K562 (cell line): ENCODE results near the gene MAPK4. TPM values are rescaled to one million over a fixed set of nuclear protein-coding genes. Genes with fewer than 3 reads are reported as not detected.

Experiments used
- ATAC-seq: fragments of 200-7000 bp; cut with Tn5 transposase; 3 replicates; pipeline ENCODE4 v1.9.1; 2020; ENCODE audit warnings: moderate library complexity
- BruUV-seq: library from RNA; stranded (reverse); fragments of 400-500 nt; replicated peaks from 2 replicates; lab custom pipeline; 2021; lab: Mats Ljungman, UMichigan
- CTCF ChIA-PET: fragments of 300-600 bp; formaldehyde crosslinking; extraction: SDS; loops from one replicate; lab custom pipeline; 2021; ENCODE audit warnings: low intra/inter-chr PET ratio; lab: Yijun Ruan, JAX
- POLR2A ChIA-PET: fragments of 300-600, 350-650 bp; sonication (Branson Sonifier 250); formaldehyde crosslinking; extraction: SDS; loops from one replicate; lab custom pipeline; 2021; ENCODE audit warnings: antibody characterized with exemption, inconsistent platforms; lab: Yijun Ruan, JAX
- DNase-seq, 4 experiments: peaks; one replicate each; pipeline versions ENCODE4 v3.0.0 to v3.0.0-alpha.2; 2011 to 2018; ENCODE audit warnings: low spot score in 3 of 4, mixed read lengths in 3 of 4; ENCODE audit errors: extremely low read depth in 1 of 4
- FAIRE-seq: peaks from 2 replicates; lab custom pipeline; 2011; peaks lifted over from hg19 to GRCh38; lab: Jason Lieb, UNC
- H2AFZ ChIP-seq: 2 replicates; pipeline ENCODE4 v1.6.0; 2011; ENCODE audit warnings: low read depth, low read length, control low read depth, inconsistent platforms
- H3K27ac ChIP-seq: fragments of 200-600 bp; 3 replicates; pipeline ENCODE4 v1.8.0; 2011; ENCODE audit warnings: low read depth, mild to moderate bottlenecking, control low read depth, inconsistent platforms, low read length, moderate library complexity, mixed read lengths; ENCODE audit errors: extremely low read depth
- H3K27me3 ChIP-seq, 2 experiments: fragments of 300-600 bp in 1 of 2; 2 replicates in 1 of 2; 3 replicates in 1 of 2; pipeline versions ENCODE4 v1.6.0 to v1.8.0; 2011; ENCODE audit warnings: inconsistent platforms in 2 of 2, low read length in 2 of 2, mild to moderate bottlenecking in 1 of 2, mixed read lengths in 1 of 2, moderate library complexity in 1 of 2; ENCODE audit not compliant: control insufficient read depth in 2 of 2, insufficient read depth in 2 of 2
- H3K36me3 ChIP-seq: fragments of 300-600 bp; 3 replicates; pipeline ENCODE4 v1.8.0; 2011; ENCODE audit warnings: mild to moderate bottlenecking, low read length, inconsistent platforms; ENCODE audit not compliant: control insufficient read depth, insufficient read depth
- H3K4me1 ChIP-seq, 2 experiments: fragments of 200-600 bp in 1 of 2; replicated peaks in 1 of 2; 2 replicates in 1 of 2; 3 replicates in 1 of 2; pipeline versions ENCODE4 v1.5.1 to v1.8.0; 2011; ENCODE audit warnings: inconsistent platforms in 2 of 2, low read length in 2 of 2, mild to moderate bottlenecking in 1 of 2, mixed read lengths in 1 of 2, moderate library complexity in 1 of 2; ENCODE audit not compliant: control insufficient read depth in 2 of 2, insufficient read depth in 2 of 2
- H3K4me2 ChIP-seq: 2 replicates; pipeline ENCODE4 v1.6.1; 2011; ENCODE audit warnings: low read length, control low read depth, inconsistent platforms, mixed read lengths; ENCODE audit not compliant: insufficient read depth
- H3K4me3 ChIP-seq: fragments of 200-600 bp; sonication (generic), shearing (Covaris generic); 2 replicates; pipeline ENCODE4 v1.5.1; 2016; ENCODE audit warnings: control low read depth, inconsistent platforms
- H3K79me2 ChIP-seq: fragments of 200-600 bp; 3 replicates; pipeline ENCODE4 v1.8.0; 2011; ENCODE audit warnings: low read length, inconsistent platforms; ENCODE audit not compliant: control insufficient read depth, insufficient read depth
- H3K9ac ChIP-seq, 2 experiments: 2 replicates each; pipeline versions ENCODE4 v1.6.0 to v1.6.1; 2011; ENCODE audit warnings: low read depth in 2 of 2, low read length in 2 of 2, control low read depth in 1 of 2, inconsistent platforms in 1 of 2, mild to moderate bottlenecking in 1 of 2, mixed read lengths in 1 of 2; ENCODE audit not compliant: insufficient read depth in 1 of 2
- H3K9me1 ChIP-seq: one replicate; pipeline ENCODE4 v1.6.0; 2011; ENCODE audit warnings: inconsistent platforms, mild to moderate bottlenecking, low read length, moderate library complexity; ENCODE audit not compliant: control insufficient read depth, insufficient read depth
- H3K9me3 ChIP-seq: replicated peaks from 2 replicates; pipeline ENCODE4 v1.5.1; 2011; ENCODE audit warnings: low read depth, low read length, inconsistent platforms; ENCODE audit not compliant: control insufficient read depth, insufficient read depth
- H4K20me1 ChIP-seq: replicated peaks from 2 replicates; pipeline ENCODE4 v1.6.1; 2011; ENCODE audit warnings: low read length, inconsistent platforms, mixed read lengths; ENCODE audit not compliant: control insufficient read depth, insufficient read depth
- CCAR2 ChIP-seq: fragments of 200-400 bp; formaldehyde crosslinking; IDR thresholded peaks from 2 replicates; pipeline ENCODE4 v1.6.1; 2017; ENCODE audit warnings: mild to moderate bottlenecking, low read depth, low read length
- CHD1 ChIP-seq: fragments of 200-600 bp; sonication (generic); IDR thresholded peaks from one replicate; pipeline ENCODE4 v1.6.1; 2012; ENCODE audit warnings: mild to moderate bottlenecking, moderate library complexity, low read length, inconsistent platforms
- CUX1 ChIP-seq: fragments of 200-800 bp; sonication (Bioruptor generic); IDR thresholded peaks from 2 replicates; pipeline ENCODE4 v1.6.1; 2016; ENCODE audit warnings: missing genetic modification characterization, missing compliant biosample characterization
- DMBX1 ChIP-seq: fragments of 250-450 bp; sonication (Bioruptor Pico); IDR thresholded peaks from 2 replicates; pipeline ENCODE4 v1.8.0; 2022; ENCODE audit warnings: inconsistent platforms, mild to moderate bottlenecking, moderate library complexity, borderline replicate concordance
- HIVEP1 ChIP-seq: fragments of 250-450 bp; sonication (Bioruptor Pico); IDR thresholded peaks from 2 replicates; pipeline ENCODE4 v1.4.0; 2020; ENCODE audit warnings: mild to moderate bottlenecking
- HLTF ChIP-seq: fragments of 450-650 bp; IDR thresholded peaks from 2 replicates; pipeline ENCODE4 v1.6.1; 2016
- MAFK ChIP-seq: IDR thresholded peaks from 2 replicates; pipeline ENCODE4 v1.6.1; 2011; ENCODE audit warnings: low read length, improper control_type of control experiment
- MECOM ChIP-seq: fragments of 250-450 bp; sonication (Bioruptor Pico); IDR thresholded peaks from 2 replicates; pipeline ENCODE4 v1.8.0; 2022; ENCODE audit warnings: inconsistent platforms
- NRF1 ChIP-seq, 2 experiments: fragments of 450-650 bp; IDR thresholded peaks in 1 of 2; conservative IDR thresholded peaks in 1 of 2; 2 replicates each; pipeline ENCODE4 v1.6.1; 2014; ENCODE audit warnings: mild to moderate bottlenecking in 2 of 2
- OTX1 ChIP-seq: fragments of 450-650 bp; formaldehyde crosslinking; IDR thresholded peaks from 2 replicates; pipeline ENCODE4 v1.4.0; 2022; ENCODE audit warnings: mild to moderate bottlenecking
- SMC3 ChIP-seq: conservative IDR thresholded peaks from 2 replicates; pipeline ENCODE4 v1.6.1; 2011; ENCODE audit warnings: low read depth, low read length, improper control_type of control experiment; ENCODE audit not compliant: insufficient read depth
- TEAD1 ChIP-seq, 2 experiments: fragments of 450-650 bp in 1 of 2; sonication (generic) in 1 of 2; formaldehyde crosslinking; IDR thresholded peaks; 2 replicates each; pipeline versions ENCODE4 v1.4.0 to v1.8.0; 2020 to 2022; ENCODE audit warnings: mild to moderate bottlenecking in 2 of 2, missing genetic modification reagents in 1 of 2
- THAP12 ChIP-seq: fragments of 250-450 bp; sonication (Bioruptor Pico); IDR thresholded peaks from 2 replicates; pipeline ENCODE4 v1.9.0; 2021; ENCODE audit warnings: mild to moderate bottlenecking, inconsistent platforms
- USF2 ChIP-seq: sonication (generic); formaldehyde crosslinking; IDR thresholded peaks from 2 replicates; pipeline ENCODE4 v1.5.0; 2020; ENCODE audit warnings: missing genetic modification reagents
- ZNF174 ChIP-seq: fragments of 250-450 bp; sonication (Bioruptor Pico); IDR thresholded peaks from 2 replicates; pipeline ENCODE4 v1.4.0; 2020; ENCODE audit warnings: mild to moderate bottlenecking
- WGBS: fragments of 100-300 bp; shearing (Covaris generic); methylation state at CpG from one replicate; pipeline ENCODE4 v1.1.6; 2016; ENCODE audit warnings: low coverage, mixed read lengths; ENCODE audit not compliant: insufficient coverage; ENCODE audit errors: missing lambda C conversion rate; 5-methylcytosine and 5-hydroxymethylcytosine counted together
- in situ Hi-C: fragments of 300-500 bp; cut with MboI; formaldehyde crosslinking; loops from 4 replicates; pipeline ENCODE4 v1.15.0; 2018; ENCODE audit warnings: inconsistent platforms, mixed read lengths
- intact Hi-C: fragments of 100-400 bp; cut with micrococcal nuclease; formaldehyde crosslinking; loops from 2 replicates; pipeline ENCODE4 v1.14.2; 2022
- polyA plus RNA-seq, 8 experiments: library from polyadenylated mRNA; depleted of rRNA in 4 of 8; stranded (reverse) in 5 of 8; unstranded in 3 of 8; fragments of >200 nt; fragmentation: Nextera tagmentation in 2 of 8; fragmentation: Illumina TruSeq in 1 of 8; extraction: Ambion mirVana in 2 of 8; extraction: Trizol in 1 of 8; gene quantifications; 2 replicates each; pipeline versions ENCODE4 v1.2.1 to v1.2.3, GENCODE V29; 2011 to 2014; ENCODE audit warnings: inconsistent platforms in 1 of 8, missing spikeins in 1 of 8
- total RNA-seq, 7 experiments: library from RNA; depleted of rRNA in 6 of 7; stranded (reverse); fragments of >200 nt in 6 of 7; fragmentation: Illumina TruSeq in 2 of 7; extraction: Trizol in 2 of 7; gene quantifications; 2 replicates each; pipeline versions ENCODE4 v1.2.1 to v1.2.3, GENCODE V29; 2011 to 2021; ENCODE audit warnings: low replicate concordance in 1 of 7

Gene MAPK4
- total and polyA plus RNA-seq, 9 of the 15 experiments (the other 6 are each of a cell fraction or from before 2014, with no cell fraction given): not detected

- TF ChIP-seq CUX1 (CRISPR knock-in tag) (no peak), USF2 (CRISPR knock-in tag) (no peak), DMBX1 (no peak), ZNF174 (CRISPR knock-in tag) (no peak), MAFK (no peak)
These were observed 174.5 kb downstream of the MAPK4 start (continued) for GRCh38 chr18:50734342-50734741.

GRCh38 chr18:50734886-50735285 lies 175.0 kb downstream of the MAPK4 start:
- Histone ChIP-seq H3K4me1 (no peaks in the 10 kb centered on the region; a peak in 1 of 5 replicates), H4K20me1 (no peaks in the 10 kb centered on the region), H3K36me3 (no peaks in the 10 kb centered on the region), H3K27ac (no peak overlapping the region), H3K4me3 (no peak overlapping the region), H3K4me2 (no peak overlapping the region), H3K9ac (no peak overlapping the region), H3K9me3 (no peaks in the 10 kb centered on the region), H3K9me1 (no peaks in the 10 kb centered on the region), H3K79me2 (no peaks in the 10 kb centered on the region), H2AFZ (no peak overlapping the region), H3K27me3 (peaks cover 0 to 25% of the 10 kb centered on the region in 2 experiments; a peak in 2 of 5 replicates)
- intact Hi-C loops (no loop called here), in situ Hi-C loops (no loop called here)
- ATAC-seq (no peak), FAIRE-seq (no peak), DNase-seq (no peak)
- 0% methylated on average over 1 of the region's 5 CpGs for WGBS
- ChIA-PET POLR2A (no interaction called here), CTCF (no interaction called here)
- BruUV-seq: no TSS peak
- TF ChIP-seq CCAR2: no peak
- no peak for TF ChIP-seq CHD1
- TF ChIP-seq TEAD1 (CRISPR knock-in tag; IDR thresholded peaks at IDR 0.05): no peak
- TF ChIP-seq SMC3: no peak
- TF ChIP-seq NRF1 (conservative IDR thresholded peaks at IDR 0.05 in 1 of 2, IDR thresholded peaks at IDR 0.05 in 1 of 2): no peak
- no peak for TF ChIP-seq OTX1
- no peak for TF ChIP-seq MECOM (CRISPR knock-in tag)
- TF ChIP-seq HLTF: no peak
- no peak for TF ChIP-seq THAP12 (CRISPR knock-in tag)
- TF ChIP-seq HIVEP1 (CRISPR knock-in tag): no peak
